AG04450 (cell line): ENCODE results near the gene SLC35E1. TPM values are rescaled to one million over a fixed set of nuclear protein-coding genes. Genes with fewer than 3 reads are reported as not detected.

Experiments
- CTCF ChIA-PET: fragments of 300-600, 350-600 bp; formaldehyde crosslinking; extraction: SDS; loops from one replicate; lab custom pipeline; 2022; ENCODE audit warnings: antibody characterized with exemption, inconsistent platforms; lab: Charles Lee
- POLR2A ChIA-PET: fragments of 350-600 bp; formaldehyde crosslinking; extraction: SDS; loops from one replicate; lab custom pipeline; 2021; ENCODE audit warnings: antibody characterized with exemption, inconsistent platforms; lab: Yijun Ruan, JAX
- DNase-seq: peaks from one replicate; pipeline ENCODE4 v3.0.0-alpha.2; 2011; ENCODE audit warnings: low read depth, low spot score
- H3K27ac ChIP-seq: one replicate; pipeline ENCODE4 v1.5.1; 2012; ENCODE audit warnings: low read depth, low read length, control low read depth
- H3K27me3 ChIP-seq: one replicate; pipeline ENCODE4 v1.6.0; 2012; ENCODE audit warnings: low read length; ENCODE audit not compliant: control insufficient read depth, insufficient read depth
- H3K4me3 ChIP-seq: 2 replicates; pipeline ENCODE4 v1.5.1; 2011; ENCODE audit warnings: mild to moderate bottlenecking, low read depth, low read length, control low read depth
- H3K9me3 ChIP-seq: 2 replicates; pipeline ENCODE4 v1.5.1; 2012; ENCODE audit warnings: low read length; ENCODE audit not compliant: control insufficient read depth, insufficient read depth
- polyA minus RNA-seq: library from RNA; depleted of rRNA, polyadenylated mRNA; stranded (reverse); fragments of >200 nt; gene quantifications from 2 replicates; pipeline ENCODE4 v1.2.3, GENCODE V29; 2011; rRNA and poly(A)+ RNA removed
- polyA plus RNA-seq: library from polyadenylated mRNA; depleted of rRNA; stranded (reverse); fragments of >200 nt; gene quantifications from 2 replicates; pipeline ENCODE4 v1.2.3, GENCODE V29; 2011; rRNA removed
- TF ChIP-seq, protein P1 (sequence below): IDR thresholded peaks from 2 replicates; pipeline ENCODE4 v1.5.1; 2011; ENCODE audit warnings: low read depth, low read length, control low read depth, inconsistent platforms

SLC35E1 gene
- polyA plus RNA-seq (35.7 TPM in 2 replicates), polyA minus RNA-seq (86.3 and 87.4 TPM in 2 replicates)

DNA sequence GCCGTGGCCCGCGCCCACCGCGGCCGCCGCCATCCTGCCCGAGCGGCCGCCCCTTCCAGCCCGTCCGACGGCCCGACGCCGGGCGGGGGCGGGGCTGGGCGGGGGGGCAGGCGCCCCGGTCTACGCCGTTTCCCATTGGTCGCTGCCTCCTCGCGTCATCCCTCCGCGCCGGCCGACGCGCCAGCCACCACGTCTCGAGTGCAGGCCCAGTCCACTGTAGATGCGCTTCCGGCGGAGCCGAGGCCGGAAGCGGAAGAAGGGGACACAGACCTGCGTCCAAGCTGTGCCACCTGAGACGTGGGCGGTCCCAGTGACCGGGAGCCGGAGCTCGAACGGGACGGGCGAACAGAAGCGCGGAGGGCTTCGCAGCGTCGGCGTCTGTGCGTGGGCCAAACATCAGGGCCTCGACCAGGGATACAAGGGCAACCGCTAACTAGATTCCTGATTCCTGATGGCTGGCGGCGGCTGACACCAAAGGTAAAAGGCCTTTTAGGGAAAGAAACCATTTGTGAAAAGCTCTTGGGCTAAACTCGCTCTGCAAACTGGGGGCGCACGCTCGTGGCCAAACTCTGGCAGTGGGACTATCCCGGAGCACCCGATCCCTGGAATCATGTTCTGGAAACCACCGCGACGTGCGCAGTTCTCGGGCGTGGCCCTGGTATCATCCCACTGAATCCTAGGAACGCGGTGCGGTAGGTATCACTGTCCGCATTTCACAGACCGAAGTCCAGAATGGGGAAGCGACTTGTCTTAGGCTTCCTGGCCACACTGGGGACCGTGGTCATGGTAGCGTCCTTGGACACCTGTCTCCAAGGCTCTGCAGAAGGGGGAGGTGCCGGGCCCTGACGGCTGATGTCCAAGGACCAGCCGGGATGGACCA is at the start of gene SLC35E1:
TSS of gene SLC35E1 (minus strand) at position 84 of the 880 bp plus-strand sequence. CDS start at position 33, 51 bp downstream.
- TF ChIP-seq, protein P1, sequence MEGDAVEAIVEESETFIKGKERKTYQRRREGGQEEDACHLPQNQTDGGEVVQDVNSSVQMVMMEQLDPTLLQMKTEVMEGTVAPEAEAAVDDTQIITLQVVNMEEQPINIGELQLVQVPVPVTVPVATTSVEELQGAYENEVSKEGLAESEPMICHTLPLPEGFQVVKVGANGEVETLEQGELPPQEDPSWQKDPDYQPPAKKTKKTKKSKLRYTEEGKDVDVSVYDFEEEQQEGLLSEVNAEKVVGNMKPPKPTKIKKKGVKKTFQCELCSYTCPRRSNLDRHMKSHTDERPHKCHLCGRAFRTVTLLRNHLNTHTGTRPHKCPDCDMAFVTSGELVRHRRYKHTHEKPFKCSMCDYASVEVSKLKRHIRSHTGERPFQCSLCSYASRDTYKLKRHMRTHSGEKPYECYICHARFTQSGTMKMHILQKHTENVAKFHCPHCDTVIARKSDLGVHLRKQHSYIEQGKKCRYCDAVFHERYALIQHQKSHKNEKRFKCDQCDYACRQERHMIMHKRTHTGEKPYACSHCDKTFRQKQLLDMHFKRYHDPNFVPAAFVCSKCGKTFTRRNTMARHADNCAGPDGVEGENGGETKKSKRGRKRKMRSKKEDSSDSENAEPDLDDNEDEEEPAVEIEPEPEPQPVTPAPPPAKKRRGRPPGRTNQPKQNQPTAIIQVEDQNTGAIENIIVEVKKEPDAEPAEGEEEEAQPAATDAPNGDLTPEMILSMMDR: no peak
- H3K27ac ChIP-seq: peak within 1 kb of the TSS; percentile 77
- POLR2A ChIA-PET: interaction anchor here (0.7 to 3.4 kb wide), 3 partner anchors 12 to 57 kb away, joined by 3 to 9 read pairs (median 4); partner anchors contain the start of gene MED26
- H3K4me3 ChIP-seq: peak within 1 kb of the TSS; percentile 87
- peak; percentile 81 for DNase-seq
- no peaks in the 10 kb centered on the region; the same call in 1 of the 2 replicates for H3K9me3 ChIP-seq
- CTCF ChIA-PET: no interaction called here
- no peaks in the 10 kb centered on the region for H3K27me3 ChIP-seq

DNA sequence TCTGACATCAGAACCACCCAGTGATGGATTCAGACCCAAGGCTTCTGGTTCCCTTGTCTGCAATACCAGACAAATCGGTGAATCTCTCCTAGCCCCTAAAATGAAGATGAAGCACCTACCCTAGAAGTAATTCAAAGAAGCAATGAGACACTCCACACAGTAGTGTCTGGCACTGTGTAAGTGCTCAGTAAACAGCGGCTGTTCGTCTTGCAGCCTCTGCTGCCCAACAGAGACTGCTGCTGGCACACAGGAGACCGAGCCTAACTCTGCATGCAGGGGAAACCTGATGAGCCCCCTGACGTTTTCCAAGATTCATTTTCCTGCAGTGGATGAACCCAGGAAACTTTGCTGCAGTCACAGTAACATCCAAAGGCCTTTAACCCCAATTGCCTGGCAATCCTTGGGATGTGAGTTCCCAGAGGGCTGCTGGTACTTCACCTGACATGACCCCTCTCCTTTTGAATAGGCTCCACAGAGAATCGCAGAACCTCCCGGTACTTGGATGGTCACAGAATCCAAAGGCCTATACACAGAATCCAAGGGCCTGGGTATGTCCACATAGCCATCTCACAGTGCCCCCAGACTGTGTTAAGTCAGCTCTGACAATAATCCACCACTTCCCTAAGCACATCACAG is 49.1 kb upstream of the SLC35E1 start:
- TF ChIP-seq, protein P1: no peak

DNA sequence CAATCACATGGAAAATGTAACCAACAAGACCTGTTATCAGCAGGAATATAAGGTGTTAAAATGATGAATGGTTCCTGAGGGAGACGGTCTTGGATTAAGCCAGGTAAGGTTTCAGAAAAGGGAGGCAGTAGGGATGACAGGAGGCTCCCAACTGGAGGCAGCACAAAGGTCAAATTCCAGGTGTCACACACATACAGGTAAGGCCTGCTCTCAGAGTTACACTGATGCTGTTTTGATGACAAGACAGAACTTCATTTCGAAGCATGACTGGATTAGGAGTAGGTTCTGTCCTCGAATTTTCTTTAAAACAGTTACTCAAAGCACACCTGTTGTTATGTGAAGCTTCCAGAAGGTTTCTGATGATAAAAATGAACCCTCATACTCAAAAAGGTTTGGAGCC is 48.4 kb upstream of the SLC35E1 start:
- CTCF ChIA-PET: no interaction called here
- DNase-seq: no peak
- no peaks in the 10 kb centered on the region for H3K9me3 ChIP-seq
- no peaks in the 10 kb centered on the region for H3K27me3 ChIP-seq
- no peak overlapping the region for H3K27ac ChIP-seq
- H3K4me3 ChIP-seq: no peak overlapping the region
- TF ChIP-seq, protein P1: no peak
- POLR2A ChIA-PET: no interaction called here

More for the DNA sequence above, 49.1 kb upstream of the SLC35E1 start:
- no peaks in the 10 kb centered on the region for H3K27me3 ChIP-seq
- H3K27ac ChIP-seq: no peak overlapping the region
- ChIA-PET CTCF (no interaction called here), POLR2A (interaction anchor here (0.6 kb wide), 1 partner anchor 14 kb away, joined by 5 read pairs; no protein-coding TSS in a partner anchor)
- H3K4me3 ChIP-seq: no peak overlapping the region
- DNase-seq: no peak
- H3K9me3 ChIP-seq: no peaks in the 10 kb centered on the region

DNA sequence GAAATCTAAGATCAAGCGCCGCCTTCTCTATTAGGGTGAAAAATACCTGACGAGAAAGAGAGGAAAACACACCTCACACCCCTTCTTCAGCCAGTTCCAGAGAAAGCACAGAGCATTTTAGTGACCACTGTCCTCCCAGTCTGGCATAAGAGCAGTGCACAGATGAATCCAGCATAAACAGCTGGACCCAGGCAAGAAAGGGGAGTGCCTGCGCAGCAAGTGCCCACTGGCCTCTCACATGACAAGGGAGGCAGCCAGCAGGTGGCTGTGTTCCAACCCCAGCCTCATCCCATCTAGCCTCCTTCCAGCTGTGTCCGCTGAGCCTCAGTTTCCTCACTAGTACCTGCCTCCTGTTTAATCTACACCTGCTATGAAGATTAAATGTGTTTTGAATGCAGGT is 47.8 kb upstream of the SLC35E1 start:
- ChIA-PET POLR2A (no interaction called here), CTCF (no interaction called here)
- Histone ChIP-seq H3K9me3 (no peaks in the 10 kb centered on the region), H3K4me3 (no peak overlapping the region), H3K27me3 (no peaks in the 10 kb centered on the region), H3K27ac (no peak overlapping the region)
- TF ChIP-seq, protein P1: no peak
- DNase-seq: no peak

DNA sequence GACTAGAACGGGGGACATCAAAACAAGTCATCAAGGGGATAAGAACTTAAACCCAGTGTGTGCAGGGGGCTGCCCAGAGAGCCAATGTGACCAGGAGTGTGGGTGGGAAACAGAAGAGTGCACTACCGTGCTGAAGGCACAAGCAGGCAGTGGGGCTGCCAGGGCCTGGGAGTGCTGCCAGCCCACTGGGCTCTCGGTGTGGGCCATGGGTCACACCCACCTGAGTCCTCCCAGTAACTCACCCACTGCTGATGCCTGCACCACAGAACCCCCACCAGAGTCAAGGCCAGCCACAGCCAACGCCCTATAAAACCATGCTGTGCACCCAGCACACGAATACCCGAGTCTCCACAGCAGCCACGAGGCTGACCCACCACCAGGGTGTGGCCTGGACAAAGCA is 47.2 kb upstream of the SLC35E1 start:
- Histone ChIP-seq H3K27me3 (no peaks in the 10 kb centered on the region), H3K4me3 (no peak overlapping the region), H3K27ac (no peak overlapping the region), H3K9me3 (no peaks in the 10 kb centered on the region)
- POLR2A ChIA-PET: interaction anchor here (0.6 kb wide), 1 partner anchor 18 kb away, joined by 6 read pairs; no protein-coding TSS in a partner anchor
- no peak for DNase-seq
- CTCF ChIA-PET: no interaction called here
- TF ChIP-seq, protein P1: no peak
